ENCODE results near the gene CPEB4. TPM values are rescaled to one million over a fixed set of nuclear protein-coding genes. Genes with fewer than 3 reads are reported as not detected.

The CPEB4 gene
- total RNA-seq, 4 donors from 2014 or later = 7.2 to 24.1 (median 18.9) TPM

GRCh38 chr5:173904151-173904550, 16.0 kb downstream of the CPEB4 start:
- no peak for TF ChIP-seq CTCF (IDR thresholded peaks at IDR 0.05)
- TF ChIP-seq POLR2A (IDR thresholded peaks at IDR 0.05) = no peak
- no peaks in the 10 kb centered on the region for H3K4me1 ChIP-seq
- H3K27ac ChIP-seq = no peak overlapping the region

GRCh38 chr5:173907284-173907683, 19.1 kb downstream of the CPEB4 start:
- no peaks in the 10 kb centered on the region for H3K4me1 ChIP-seq
- no peaks in the 10 kb centered on the region for H3K9me3 ChIP-seq
- no peak overlapping the region for H3K4me3 ChIP-seq
- no peaks in the 10 kb centered on the region for H3K27me3 ChIP-seq
- peak overlapping the region in 1 of 2 donors; percentile 73 for H3K27ac ChIP-seq
- intact Hi-C loops (cut with DNase I; ENCODE audit: low total_unique reads) = no loop called here
- no peak for DNase-seq
- no peak for TF ChIP-seq POLR2A (IDR thresholded peaks at IDR 0.05)
- TF ChIP-seq CTCF (IDR thresholded peaks at IDR 0.05) = no peak
- no peaks in the 10 kb centered on the region for H3K36me3 ChIP-seq

More at GRCh38 chr5:173904151-173904550, 16.0 kb downstream of the CPEB4 start:
- DNase-seq = no peak
- no peaks in the 10 kb centered on the region for H3K36me3 ChIP-seq
- intact Hi-C loops (cut with DNase I; ENCODE audit: low total_unique reads) = no loop called here
- no peak overlapping the region for H3K4me3 ChIP-seq
- H3K9me3 ChIP-seq = no peaks in the 10 kb centered on the region
- H3K27me3 ChIP-seq = no peaks in the 10 kb centered on the region

DNA sequence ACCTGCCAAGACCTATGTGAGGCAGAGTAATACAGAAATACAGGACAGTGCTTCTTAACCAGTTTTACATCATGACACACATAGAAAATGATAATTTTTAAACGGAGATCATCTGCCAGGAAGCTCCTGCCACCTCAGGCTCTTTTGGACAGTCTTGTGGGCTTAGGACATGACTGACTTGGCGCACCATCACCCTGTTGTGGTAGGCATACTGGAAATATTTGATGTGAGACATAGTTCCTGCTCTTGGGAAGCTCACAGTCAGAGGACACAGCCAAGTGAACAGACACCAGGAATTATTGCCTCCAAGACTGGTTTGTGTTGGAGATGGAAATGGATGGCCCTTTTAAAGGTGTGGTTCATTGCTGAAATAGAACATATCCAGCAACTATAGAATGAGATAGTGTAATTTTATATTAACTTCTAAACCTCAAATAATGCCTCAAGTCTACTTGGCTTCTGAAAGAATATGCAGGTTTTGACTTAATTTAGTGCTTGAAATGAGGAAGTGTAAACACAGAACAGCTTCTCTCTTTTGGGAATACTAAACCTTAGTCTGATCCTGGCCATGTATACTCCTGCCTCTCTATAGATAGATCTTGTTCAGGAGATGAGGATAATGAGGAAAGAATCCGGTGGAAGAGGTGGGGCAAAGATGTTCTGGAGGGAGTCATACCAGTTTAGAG, 19.7 kb downstream of the CPEB4 start:
- intact Hi-C loops (cut with DNase I; ENCODE audit: low total_unique reads) = no loop called here
- H3K27ac ChIP-seq = peak overlapping the region in 1 of 2 donors; percentile 73

DNA sequence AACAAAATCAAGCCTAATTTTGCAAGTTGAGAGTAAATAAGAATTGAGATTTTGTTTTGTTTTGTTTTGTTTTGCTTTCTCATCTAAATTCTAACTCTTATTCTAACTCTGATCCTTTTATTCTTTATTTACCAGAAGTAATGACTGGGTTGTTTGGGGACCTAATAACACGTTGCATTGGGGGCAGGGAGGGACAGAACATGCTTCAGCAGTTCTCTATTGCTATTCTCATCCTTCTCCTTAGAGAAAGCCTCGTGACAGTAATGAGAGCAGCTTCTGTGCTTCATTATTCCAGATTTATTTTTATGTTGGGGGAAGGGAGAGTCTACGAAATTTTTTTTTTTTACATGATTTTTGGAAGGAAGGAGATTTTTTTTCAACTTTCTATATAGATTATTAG, 21.1 kb downstream of the CPEB4 start:
- TF ChIP-seq POLR2A (IDR thresholded peaks at IDR 0.05) = no peak
- Histone ChIP-seq H3K9me3 (no peaks in the 10 kb centered on the region), H3K4me3 (no peak overlapping the region), H3K4me1 (no peaks in the 10 kb centered on the region), H3K36me3 (no peaks in the 10 kb centered on the region), H3K27ac (peak overlapping the region in 1 of 2 donors; percentile 73), H3K27me3 (no peaks in the 10 kb centered on the region)
- DNase-seq = no peak
- intact Hi-C loops (cut with DNase I; ENCODE audit: low total_unique reads) = no loop called here

More for the DNA sequence above, 19.7 kb downstream of the CPEB4 start:
- Histone ChIP-seq H3K36me3 (no peaks in the 10 kb centered on the region), H3K27me3 (no peaks in the 10 kb centered on the region), H3K4me3 (no peak overlapping the region), H3K9me3 (no peaks in the 10 kb centered on the region), H3K4me1 (no peaks in the 10 kb centered on the region)
- TF ChIP-seq POLR2A (IDR thresholded peaks at IDR 0.05) (no peak), CTCF (IDR thresholded peaks at IDR 0.05) (no peak)
- DNase-seq = no peak

DNA sequence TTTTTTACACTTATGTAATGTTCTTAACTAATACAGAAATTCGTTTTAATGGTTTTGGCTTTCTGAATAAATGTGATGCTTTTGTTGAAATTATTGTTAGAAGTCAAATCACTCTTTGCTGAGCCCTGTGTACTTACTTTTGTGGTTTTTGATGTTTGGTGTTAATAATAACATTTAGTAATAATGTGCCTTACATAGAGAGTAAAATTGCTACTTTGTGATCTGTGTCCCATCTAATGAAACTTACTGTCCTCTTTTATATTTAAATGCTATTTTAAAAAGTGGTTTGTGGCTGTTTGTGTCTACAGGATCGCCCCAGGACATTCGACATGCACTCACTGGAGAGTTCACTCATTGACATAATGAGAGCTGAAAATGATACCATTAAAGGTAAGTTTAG, 22.1 kb downstream of the CPEB4 start:
- no peak for DNase-seq
- no peak overlapping the region for H3K4me3 ChIP-seq
- TF ChIP-seq CTCF (IDR thresholded peaks at IDR 0.05) (no peak), POLR2A (IDR thresholded peaks at IDR 0.05) (no peak)
- H3K4me1 ChIP-seq = no peaks in the 10 kb centered on the region
- intact Hi-C loops (cut with DNase I; ENCODE audit: low total_unique reads) = no loop called here
- no peaks in the 10 kb centered on the region for H3K36me3 ChIP-seq
- peak overlapping the region in 1 of 2 donors; percentile 73 for H3K27ac ChIP-seq
- H3K9me3 ChIP-seq = no peaks in the 10 kb centered on the region
- no peaks in the 10 kb centered on the region for H3K27me3 ChIP-seq

All from uterus (tissue), 4 donors.